Loucy (cell line): ENCODE data around the gene SENP3.

Experiments
- EZH2phosphoT487 ChIP-seq: fragments of 200-600 bp; IDR thresholded peaks from 2 replicates; pipeline ENCODE4 v1.6.1; 2018; ENCODE audit warnings: antibody characterized with exemption, mild to moderate bottlenecking, moderate library complexity, borderline replicate concordance
- TF ChIP-seq, protein P1 (sequence below): fragments of 200-600 bp; sonication (generic); conservative IDR thresholded peaks from 2 replicates; pipeline ENCODE4 v1.5.1; 2014; ENCODE audit warnings: mild to moderate bottlenecking, antibody characterized with exemption, low read length

DNA sequence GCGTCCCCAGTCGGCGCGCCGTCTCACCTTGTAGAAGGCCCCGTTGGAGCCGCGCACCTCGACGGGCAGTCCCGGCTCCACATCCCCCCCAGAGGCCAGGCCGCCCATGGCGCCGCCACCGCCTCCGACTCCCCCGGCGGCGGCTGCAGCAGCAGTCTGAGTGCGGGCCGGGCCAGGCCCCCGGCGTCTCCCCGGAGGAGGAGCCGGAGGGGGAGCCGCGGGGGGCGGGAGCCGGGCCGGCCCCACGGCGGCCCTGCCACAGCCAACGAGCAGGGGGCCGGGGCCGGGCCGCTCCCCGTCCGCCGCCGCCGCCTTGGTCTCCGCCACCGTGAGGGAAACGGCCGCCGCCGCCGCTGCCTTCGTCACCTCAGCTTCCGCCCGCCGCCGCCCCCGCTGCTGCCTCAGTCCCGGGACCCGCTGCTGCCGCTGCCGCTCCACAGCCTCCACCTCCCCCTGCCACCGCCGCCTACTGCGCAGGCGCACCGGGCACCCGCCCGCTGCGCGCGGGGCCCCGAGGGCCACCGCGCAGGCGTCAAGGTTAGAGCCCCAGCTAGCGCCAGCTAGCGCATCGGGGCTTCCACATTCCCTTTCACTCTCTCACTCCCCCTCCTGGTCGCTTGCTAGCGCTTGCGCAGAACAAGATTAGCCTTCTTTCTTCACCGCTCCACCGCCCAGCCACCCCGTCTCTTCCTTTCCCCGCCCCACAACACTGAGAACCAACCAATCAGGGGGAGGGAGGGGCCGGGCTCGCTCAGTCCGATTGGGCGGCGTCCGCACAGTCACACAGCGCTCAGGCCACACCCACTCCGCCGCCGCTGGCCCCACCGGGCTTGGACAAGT lies 52.9 kb downstream of the SENP3 start, which contains the start of gene FXR2:
- TF ChIP-seq, protein P1, sequence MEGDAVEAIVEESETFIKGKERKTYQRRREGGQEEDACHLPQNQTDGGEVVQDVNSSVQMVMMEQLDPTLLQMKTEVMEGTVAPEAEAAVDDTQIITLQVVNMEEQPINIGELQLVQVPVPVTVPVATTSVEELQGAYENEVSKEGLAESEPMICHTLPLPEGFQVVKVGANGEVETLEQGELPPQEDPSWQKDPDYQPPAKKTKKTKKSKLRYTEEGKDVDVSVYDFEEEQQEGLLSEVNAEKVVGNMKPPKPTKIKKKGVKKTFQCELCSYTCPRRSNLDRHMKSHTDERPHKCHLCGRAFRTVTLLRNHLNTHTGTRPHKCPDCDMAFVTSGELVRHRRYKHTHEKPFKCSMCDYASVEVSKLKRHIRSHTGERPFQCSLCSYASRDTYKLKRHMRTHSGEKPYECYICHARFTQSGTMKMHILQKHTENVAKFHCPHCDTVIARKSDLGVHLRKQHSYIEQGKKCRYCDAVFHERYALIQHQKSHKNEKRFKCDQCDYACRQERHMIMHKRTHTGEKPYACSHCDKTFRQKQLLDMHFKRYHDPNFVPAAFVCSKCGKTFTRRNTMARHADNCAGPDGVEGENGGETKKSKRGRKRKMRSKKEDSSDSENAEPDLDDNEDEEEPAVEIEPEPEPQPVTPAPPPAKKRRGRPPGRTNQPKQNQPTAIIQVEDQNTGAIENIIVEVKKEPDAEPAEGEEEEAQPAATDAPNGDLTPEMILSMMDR, result peak; percentile 57
- TF ChIP-seq EZH2phosphoT487, result no peak
